ENCODE measurements around the gene TRPV2.

GRCh38 chr17:16406742-16407674 is 8.4 kb upstream of the TRPV2 start:
- no peak for TF ChIP-seq CTCF (IDR thresholded peaks at IDR 0.05)
- TF ChIP-seq POLR2A (IDR thresholded peaks at IDR 0.05) = no peak

Measured in testis (tissue), 2 donors.